HEK293 (cell line): ENCODE results near the gene LRRC49.

Experiments used
- ATF2 ChIP-seq: fragments of 450-650 bp; formaldehyde crosslinking; IDR thresholded peaks from 2 replicates; pipeline ENCODE4 v1.5.1; 2016; ENCODE audit warnings: missing biosample characterization, missing genetic modification characterization, low read depth
- BCL11A ChIP-seq: fragments of 450-650 bp; formaldehyde crosslinking; IDR thresholded peaks from 2 replicates; pipeline ENCODE4 v1.5.1; 2016; ENCODE audit warnings: low read depth, missing biosample characterization, missing genetic modification characterization
- ELK4 ChIP-seq: IDR thresholded peaks from 2 replicates; pipeline ENCODE4 v1.6.1; 2011; ENCODE audit warnings: mild to moderate bottlenecking, low read depth, low read length, borderline replicate concordance
- GLIS1 ChIP-seq: fragments of 450-650 bp; formaldehyde crosslinking; IDR thresholded peaks from 2 replicates; pipeline ENCODE4 v1.5.1; 2016; ENCODE audit warnings: missing biosample characterization, missing genetic modification characterization
- REST ChIP-seq: fragments of 450-650 bp; formaldehyde crosslinking; IDR thresholded peaks from 2 replicates; pipeline ENCODE4 v1.5.1; 2016; ENCODE audit warnings: missing biosample characterization, missing genetic modification characterization
- TRIM28 ChIP-seq: IDR thresholded peaks from 2 replicates; pipeline ENCODE4 v1.6.1; 2011; ENCODE audit warnings: low read length, control low read depth, borderline replicate concordance
- ZBTB10 ChIP-seq: fragments of 450-650 bp; formaldehyde crosslinking; IDR thresholded peaks from 2 replicates; pipeline ENCODE4 v1.5.1; 2016; ENCODE audit warnings: missing biosample characterization, missing genetic modification characterization
- ZBTB44 ChIP-seq: fragments of 450-650 bp; IDR thresholded peaks from 2 replicates; pipeline ENCODE4 v1.5.1; 2018; ENCODE audit warnings: missing biosample characterization, mild to moderate bottlenecking, missing genetic modification characterization
- ZNF174 ChIP-seq: fragments of 450-650 bp; formaldehyde crosslinking; IDR thresholded peaks from 2 replicates; pipeline ENCODE4 v1.5.0; 2017; ENCODE audit warnings: missing biosample characterization, mild to moderate bottlenecking, missing genetic modification characterization
- ZNF211 ChIP-seq: fragments of 450-650 bp; formaldehyde crosslinking; IDR thresholded peaks from 2 replicates; pipeline ENCODE4 v1.5.1; 2016; ENCODE audit warnings: low read depth, missing biosample characterization, missing genetic modification characterization
- ZNF248 ChIP-seq: fragments of 450-650 bp; formaldehyde crosslinking; IDR thresholded peaks from 2 replicates; pipeline ENCODE4 v1.5.1; 2017; ENCODE audit warnings: missing biosample characterization, missing genetic modification characterization
- ZNF335 ChIP-seq: fragments of 450-650 bp; formaldehyde crosslinking; conservative IDR thresholded peaks from 2 replicates; pipeline ENCODE4 v1.5.1; 2016; ENCODE audit warnings: missing biosample characterization, missing genetic modification characterization
- ZNF398 ChIP-seq: fragments of 450-650 bp; formaldehyde crosslinking; IDR thresholded peaks from 2 replicates; pipeline ENCODE4 v1.5.1; 2017; ENCODE audit warnings: missing biosample characterization, missing genetic modification characterization
- ZNF404 ChIP-seq: fragments of 450-650 bp; formaldehyde crosslinking; IDR thresholded peaks from 2 replicates; pipeline ENCODE4 v1.5.1; 2017; ENCODE audit warnings: missing biosample characterization, missing genetic modification characterization
- ZNF416 ChIP-seq: fragments of 450-650 bp; formaldehyde crosslinking; IDR thresholded peaks from 2 replicates; pipeline ENCODE4 v1.5.1; 2016; ENCODE audit warnings: missing biosample characterization, missing genetic modification characterization
- ZNF521 ChIP-seq: fragments of 450-650 bp; formaldehyde crosslinking; IDR thresholded peaks from 2 replicates; pipeline ENCODE4 v1.5.1; 2017; ENCODE audit warnings: missing biosample characterization, mild to moderate bottlenecking, missing genetic modification characterization
- ZNF624 ChIP-seq: fragments of 450-650 bp; formaldehyde crosslinking; IDR thresholded peaks from 2 replicates; pipeline ENCODE4 v1.5.1; 2017; ENCODE audit warnings: missing biosample characterization, missing genetic modification characterization
- ZNF629 ChIP-seq: fragments of 450-650 bp; formaldehyde crosslinking; IDR thresholded peaks from 2 replicates; pipeline ENCODE4 v1.5.1; 2017; ENCODE audit warnings: missing biosample characterization, missing genetic modification characterization
- ZNF830 ChIP-seq: fragments of 450-650 bp; IDR thresholded peaks from 2 replicates; pipeline ENCODE4 v1.5.0; 2018; ENCODE audit warnings: missing biosample characterization, missing genetic modification characterization, low read depth, mild to moderate bottlenecking, moderate library complexity
- ZNF843 ChIP-seq: fragments of 450-650 bp; formaldehyde crosslinking; IDR thresholded peaks from 2 replicates; pipeline ENCODE4 v1.5.1; 2016; ENCODE audit warnings: missing biosample characterization, missing genetic modification characterization
- ZSCAN18 ChIP-seq: fragments of 450-650 bp; formaldehyde crosslinking; IDR thresholded peaks from 2 replicates; pipeline ENCODE4 v1.5.1; 2016; ENCODE audit warnings: missing biosample characterization, missing genetic modification characterization

Gene LRRC49

GRCh38 chr15:70853973-70854665, 38.5 kb upstream of the LRRC49 start, which contains the start of gene LARP6 (continued):
- TF ChIP-seq REST (tag by site-specific recombination) (no peak), ZNF830 (tag by site-specific recombination) (no peak), ZNF404 (tag by site-specific recombination) (no peak), ZBTB44 (tag by site-specific recombination) (no peak), ZNF398 (tag by site-specific recombination) (peak; percentile 55; the same call in 1 of the 2 replicates), ZNF521 (no peak), ZNF335 (tag by site-specific recombination) (peak; percentile 89), GLIS1 (tag by site-specific recombination) (peak; percentile 97), ZSCAN18 (tag by site-specific recombination) (no peak), TRIM28 (no peak), ATF2 (no peak), ELK4 (no peak), ZNF629 (tag by site-specific recombination) (peak; percentile 22; the same call in 1 of the 2 replicates), ZNF211 (no peak), ZNF174 (tag by site-specific recombination) (no peak), ZNF248 (tag by site-specific recombination) (no peak), ZNF416 (tag by site-specific recombination) (no peak), BCL11A (tag by site-specific recombination) (no peak), ZBTB10 (tag by site-specific recombination) (0 out of 2 replicates have a peak, but pooled peaks have one; percentile 45), ZNF843 (tag by site-specific recombination) (0 out of 2 replicates have a peak, but pooled peaks have one; percentile 41), ZNF624 (tag by site-specific recombination) (no peak)
